ENCODE results near the gene ACTL7A. TPM values are rescaled to one million over a fixed set of nuclear protein-coding genes. Genes with fewer than 3 reads are reported as not detected.

The ACTL7A gene
- total and polyA plus RNA-seq, 2 of the 4 experiments (the other 2 are of a cell fraction) = not detected

GRCh38 chr9:108844391-108844790, 17.7 kb upstream of the ACTL7A start:
- no peak overlapping the region for H3K4me3 ChIP-seq (ENCODE audit: insufficient read depth, low read depth, low read length)
- intact Hi-C loops (cut with micrococcal nuclease) (loop anchor here (2.0 kb wide), 1 partner anchor 20 kb away; no protein-coding TSS in a partner anchor), dilution Hi-C loops (cut with HindIII; ENCODE audit: low sequenced_read_pairs, unreplicated experiment) (no loop called here), in situ Hi-C loops (cut with MboI; ENCODE audit: low sequenced_read_pairs) (no loop called here)
- BruUV-seq (replicated peaks) = no TSS peak
- no peak overlapping the region for H2BK5ac ChIP-seq (ENCODE audit: low read depth, low read length, poor library complexity, severe bottlenecking)
- no peaks in the 10 kb centered on the region for H4K20me1 ChIP-seq (ENCODE audit: insufficient read depth, low read length)
- H3K23ac ChIP-seq (ENCODE audit: low read depth, low read length) = no peak overlapping the region
- H2AK5ac ChIP-seq (ENCODE audit: low read depth, low read length) = no peak overlapping the region
- H3K4me1 ChIP-seq (ENCODE audit: control insufficient read depth, insufficient read depth, low read length) = no peaks in the 10 kb centered on the region
- H2BK15ac ChIP-seq (ENCODE audit: low read depth, low read length) = no peak overlapping the region
- no peaks in the 10 kb centered on the region for H3K9me3 ChIP-seq (ENCODE audit: control insufficient read depth, insufficient read depth, low read length)
- ChIA-PET POLR2A (ENCODE audit: unreplicated experiment) (no interaction called here), CTCF (interaction anchor here (0.7 kb wide), 1 partner anchor 963 kb away, joined by 5 read pairs; no protein-coding TSS in a partner anchor)
- H3K4me2 ChIP-seq (ENCODE audit: low read depth, low read length) = no peak overlapping the region
- H4K5ac ChIP-seq (ENCODE audit: low read depth, low read length) = no peak overlapping the region
- 60% methylated on average over 1 of the region's 2 CpGs; no CpG with 5 or more reads in 1 of the 2 experiments for WGBS, 2 experiments (ENCODE audit: extremely low coverage in 2 of 2, insufficient read length in 1 of 2)
- no peak overlapping the region for H3K56ac ChIP-seq (ENCODE audit: extremely low read depth, insufficient read depth, low read length)
- no peaks in the 10 kb centered on the region for H3K79me1 ChIP-seq (ENCODE audit: low read depth in 1 of 2, low read length in 2 of 2)
- H2AFZ ChIP-seq (replicated peaks; ENCODE audit: low read length, poor library complexity) = no peak overlapping the region
- H4K91ac ChIP-seq (ENCODE audit: insufficient read depth, low read depth, low read length) = no peak overlapping the region
- H2AK9ac ChIP-seq (replicated peaks; ENCODE audit: low read depth, low read length, poor library complexity) = no peak overlapping the region
- H3K18ac ChIP-seq (ENCODE audit: low read depth, low read length) = no peak overlapping the region
- no peaks in the 10 kb centered on the region; the same call in 1 of the 2 replicates for H3K27me3 ChIP-seq (ENCODE audit: control insufficient read depth, insufficient read depth, low read length)
- no peak overlapping the region for H4K8ac ChIP-seq (ENCODE audit: low read depth in 2 of 2, low read length in 2 of 2)
- TF ChIP-seq FOS (IDR thresholded peaks at IDR 0.05; ENCODE audit: low read depth, low read length) = no peak
- no peak for TF ChIP-seq CHD1 (IDR thresholded peaks at IDR 0.05; ENCODE audit: low read depth, low read length)
- no peak for TF ChIP-seq RCOR1 (IDR thresholded peaks at IDR 0.05; ENCODE audit: insufficient replicate concordance, low read length)
- TF ChIP-seq CEBPB (IDR thresholded peaks at IDR 0.05; ENCODE audit: low read depth, low read length) = no peak
- TF ChIP-seq RAD21 (IDR thresholded peaks at IDR 0.05; ENCODE audit: low read length) = no peak
- TF ChIP-seq MAZ (IDR thresholded peaks at IDR 0.05; ENCODE audit: borderline replicate concordance, low read depth, low read length) = no peak
- TF ChIP-seq, protein P1, sequence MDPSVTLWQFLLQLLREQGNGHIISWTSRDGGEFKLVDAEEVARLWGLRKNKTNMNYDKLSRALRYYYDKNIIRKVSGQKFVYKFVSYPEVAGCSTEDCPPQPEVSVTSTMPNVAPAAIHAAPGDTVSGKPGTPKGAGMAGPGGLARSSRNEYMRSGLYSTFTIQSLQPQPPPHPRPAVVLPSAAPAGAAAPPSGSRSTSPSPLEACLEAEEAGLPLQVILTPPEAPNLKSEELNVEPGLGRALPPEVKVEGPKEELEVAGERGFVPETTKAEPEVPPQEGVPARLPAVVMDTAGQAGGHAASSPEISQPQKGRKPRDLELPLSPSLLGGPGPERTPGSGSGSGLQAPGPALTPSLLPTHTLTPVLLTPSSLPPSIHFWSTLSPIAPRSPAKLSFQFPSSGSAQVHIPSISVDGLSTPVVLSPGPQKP (IDR thresholded peaks at IDR 0.05; ENCODE audit: borderline replicate concordance, low read depth, low read length) = no peak
- TF ChIP-seq SMC3 (IDR thresholded peaks at IDR 0.05; ENCODE audit: low read depth, low read length) = no peak
- TF ChIP-seq, protein P2, sequence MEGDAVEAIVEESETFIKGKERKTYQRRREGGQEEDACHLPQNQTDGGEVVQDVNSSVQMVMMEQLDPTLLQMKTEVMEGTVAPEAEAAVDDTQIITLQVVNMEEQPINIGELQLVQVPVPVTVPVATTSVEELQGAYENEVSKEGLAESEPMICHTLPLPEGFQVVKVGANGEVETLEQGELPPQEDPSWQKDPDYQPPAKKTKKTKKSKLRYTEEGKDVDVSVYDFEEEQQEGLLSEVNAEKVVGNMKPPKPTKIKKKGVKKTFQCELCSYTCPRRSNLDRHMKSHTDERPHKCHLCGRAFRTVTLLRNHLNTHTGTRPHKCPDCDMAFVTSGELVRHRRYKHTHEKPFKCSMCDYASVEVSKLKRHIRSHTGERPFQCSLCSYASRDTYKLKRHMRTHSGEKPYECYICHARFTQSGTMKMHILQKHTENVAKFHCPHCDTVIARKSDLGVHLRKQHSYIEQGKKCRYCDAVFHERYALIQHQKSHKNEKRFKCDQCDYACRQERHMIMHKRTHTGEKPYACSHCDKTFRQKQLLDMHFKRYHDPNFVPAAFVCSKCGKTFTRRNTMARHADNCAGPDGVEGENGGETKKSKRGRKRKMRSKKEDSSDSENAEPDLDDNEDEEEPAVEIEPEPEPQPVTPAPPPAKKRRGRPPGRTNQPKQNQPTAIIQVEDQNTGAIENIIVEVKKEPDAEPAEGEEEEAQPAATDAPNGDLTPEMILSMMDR (conservative IDR thresholded peaks at IDR 0.05; ENCODE audit: low read depth, low read length) = no peak
- no peak for TF ChIP-seq RFX5 (IDR thresholded peaks at IDR 0.05; ENCODE audit: low read depth, low read length)
- no peak for TF ChIP-seq POLR2A (IDR thresholded peaks at IDR 0.05; ENCODE audit: low read depth, low read length)
- no peak for TF ChIP-seq MAFK (IDR thresholded peaks at IDR 0.05; ENCODE audit: low read depth, low read length)
- no peak for TF ChIP-seq NFE2L2 (IDR thresholded peaks at IDR 0.05; ENCODE audit: low read depth, low read length)
- no peak for TF ChIP-seq MXI1 (IDR thresholded peaks at IDR 0.05; ENCODE audit: borderline replicate concordance, low read depth, low read length)
- TF ChIP-seq USF2 (IDR thresholded peaks at IDR 0.05; ENCODE audit: low read depth, low read length) = no peak
- no peak for TF ChIP-seq BHLHE40 (IDR thresholded peaks at IDR 0.05; ENCODE audit: low read depth, low read length)
- H2BK120ac ChIP-seq (ENCODE audit: low read depth, low read length) = no peak overlapping the region
- H3K9ac ChIP-seq (ENCODE audit: low read depth, low read length) = no peak overlapping the region
- H3K36me3 ChIP-seq (ENCODE audit: control insufficient read depth, insufficient read depth, low read length) = no peaks in the 10 kb centered on the region
- ATAC-seq (ENCODE audit: low read depth) = no peak
- no peak overlapping the region for H3K14ac ChIP-seq (replicated peaks; ENCODE audit: low read depth, low read length)
- no peak for DNase-seq
- H3K4ac ChIP-seq (ENCODE audit: low read depth, low read length) = no peak overlapping the region
- no peaks in the 10 kb centered on the region for H3K9me1 ChIP-seq (ENCODE audit: insufficient read depth, low read length)
- H3K27ac ChIP-seq (ENCODE audit: insufficient read depth, low read length) = no peak overlapping the region
- no peak overlapping the region for H2BK20ac ChIP-seq (ENCODE audit: low read depth, low read length)

Data from IMR-90 (cell line).